OCI-LY3 (cell line): ENCODE results near the gene GJD3.

Experiments
- EZH2phosphoT487 ChIP-seq: fragments of 200-600 bp; shearing (Covaris generic); IDR thresholded peaks from 2 replicates; pipeline ENCODE4 v1.6.1; 2018; ENCODE audit warnings: antibody characterized with exemption, mixed run types, low read depth
- TF ChIP-seq, protein P1 (sequence below): fragments of 200-600, 300-600 bp; sonication (generic); IDR thresholded peaks from 2 replicates; pipeline ENCODE4 v1.5.1; 2014; ENCODE audit warnings: antibody characterized with exemption, low read length, low read depth

DNA sequence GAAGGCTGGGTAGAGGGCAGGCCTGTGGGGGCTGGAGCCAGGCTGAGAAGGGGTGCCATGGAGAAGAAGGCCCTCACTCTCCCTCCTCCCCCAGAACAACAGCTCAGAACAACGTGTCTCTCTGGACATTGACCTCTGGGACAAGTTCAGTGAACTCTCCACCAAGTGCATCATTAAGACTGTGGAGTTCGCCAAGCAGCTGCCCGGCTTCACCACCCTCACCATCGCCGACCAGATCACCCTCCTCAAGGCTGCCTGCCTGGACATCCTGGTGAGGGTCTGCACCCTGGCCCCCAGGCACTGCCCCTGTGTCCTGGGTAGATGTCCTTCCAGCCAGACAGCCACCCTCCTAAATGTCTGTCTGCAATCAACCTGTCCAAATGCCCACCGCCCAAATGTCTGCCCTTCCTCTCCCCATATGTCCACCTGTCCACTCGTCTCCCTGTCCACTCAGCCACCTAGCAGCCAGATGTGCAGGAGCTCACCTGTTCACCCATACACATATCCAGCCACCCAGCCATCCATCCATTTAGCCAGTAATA lies 12.2 kb downstream of the GJD3 start:
- TF ChIP-seq, protein P1, sequence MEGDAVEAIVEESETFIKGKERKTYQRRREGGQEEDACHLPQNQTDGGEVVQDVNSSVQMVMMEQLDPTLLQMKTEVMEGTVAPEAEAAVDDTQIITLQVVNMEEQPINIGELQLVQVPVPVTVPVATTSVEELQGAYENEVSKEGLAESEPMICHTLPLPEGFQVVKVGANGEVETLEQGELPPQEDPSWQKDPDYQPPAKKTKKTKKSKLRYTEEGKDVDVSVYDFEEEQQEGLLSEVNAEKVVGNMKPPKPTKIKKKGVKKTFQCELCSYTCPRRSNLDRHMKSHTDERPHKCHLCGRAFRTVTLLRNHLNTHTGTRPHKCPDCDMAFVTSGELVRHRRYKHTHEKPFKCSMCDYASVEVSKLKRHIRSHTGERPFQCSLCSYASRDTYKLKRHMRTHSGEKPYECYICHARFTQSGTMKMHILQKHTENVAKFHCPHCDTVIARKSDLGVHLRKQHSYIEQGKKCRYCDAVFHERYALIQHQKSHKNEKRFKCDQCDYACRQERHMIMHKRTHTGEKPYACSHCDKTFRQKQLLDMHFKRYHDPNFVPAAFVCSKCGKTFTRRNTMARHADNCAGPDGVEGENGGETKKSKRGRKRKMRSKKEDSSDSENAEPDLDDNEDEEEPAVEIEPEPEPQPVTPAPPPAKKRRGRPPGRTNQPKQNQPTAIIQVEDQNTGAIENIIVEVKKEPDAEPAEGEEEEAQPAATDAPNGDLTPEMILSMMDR = no peak
- no peak for TF ChIP-seq EZH2phosphoT487
